ENCODE data around the gene PHC3.

Gene PHC3

GRCh38 chr3:170078620-170079281 is 102.8 kb downstream of the PHC3 start:
- DNase-seq (ENCODE audit: low spot score), result no peak

GRCh38 chr3:170077361-170077760 is 104.2 kb downstream of the PHC3 start:
- no peak for DNase-seq (ENCODE audit: low spot score)

GRCh38 chr3:170076715-170077238 is 104.8 kb downstream of the PHC3 start:
- no peak for DNase-seq (ENCODE audit: low spot score)

- DNase-seq (ENCODE audit: low spot score), result no peak
Measured at GRCh38 chr3:170075441-170076091, 106.0 kb downstream of the PHC3 start.

- DNase-seq (ENCODE audit: low spot score), result no peak
Measured at GRCh38 chr3:170064108-170064507, 117.4 kb downstream of the PHC3 start.

- no peak for DNase-seq (ENCODE audit: low spot score)
Measured at GRCh38 chr3:170063691-170064090, 117.8 kb downstream of the PHC3 start.

GRCh38 chr3:170062769-170063168 is 118.8 kb downstream of the PHC3 start:
- DNase-seq (ENCODE audit: low spot score), result no peak

- no peak for DNase-seq (ENCODE audit: low spot score)
Measured at GRCh38 chr3:170062068-170062467, 119.5 kb downstream of the PHC3 start.

- DNase-seq (ENCODE audit: low spot score), result no peak
Measured at GRCh38 chr3:170059447-170059846, 122.1 kb downstream of the PHC3 start.

- DNase-seq (ENCODE audit: low spot score), result no peak
Measured at GRCh38 chr3:170058127-170058526, 123.4 kb downstream of the PHC3 start.

- no peak for DNase-seq (ENCODE audit: low spot score)
Measured at GRCh38 chr3:170057550-170057949, 124.0 kb downstream of the PHC3 start.

- DNase-seq (ENCODE audit: low spot score), result no peak
Measured at GRCh38 chr3:170056710-170057454, 124.7 kb downstream of the PHC3 start.

- no peak for DNase-seq (ENCODE audit: low spot score)
Measured at GRCh38 chr3:170055209-170055608, 126.3 kb downstream of the PHC3 start.

GRCh38 chr3:170054204-170054603 is 127.3 kb downstream of the PHC3 start:
- DNase-seq (ENCODE audit: low spot score), result peak; percentile 46

GRCh38 chr3:170052398-170052797 is 129.1 kb downstream of the PHC3 start:
- DNase-seq (ENCODE audit: low spot score), result no peak

- DNase-seq (ENCODE audit: low spot score), result no peak
Measured at GRCh38 chr3:170050753-170051152, 130.8 kb downstream of the PHC3 start.

- DNase-seq (ENCODE audit: low spot score), result no peak
Measured at GRCh38 chr3:170049146-170050000, 132.2 kb downstream of the PHC3 start.

- DNase-seq (ENCODE audit: low spot score), result no peak
Measured at GRCh38 chr3:170047133-170047404, 134.5 kb downstream of the PHC3 start.

- DNase-seq (ENCODE audit: low spot score), result no peak
Measured at GRCh38 chr3:170046269-170047132, 135.0 kb downstream of the PHC3 start.

GRCh38 chr3:170044795-170045244 is 136.7 kb downstream of the PHC3 start:
- no peak for DNase-seq (ENCODE audit: low spot score)

GRCh38 chr3:170044271-170044670 is 137.3 kb downstream of the PHC3 start:
- no peak for DNase-seq (ENCODE audit: low spot score)

Data from D341Med (cell line).